ENCODE results near the gene MLXIP.
A peak's percentile ranks its signal among the peaks of the same experiment; 100 is the strongest.

Gene MLXIP

DNA sequence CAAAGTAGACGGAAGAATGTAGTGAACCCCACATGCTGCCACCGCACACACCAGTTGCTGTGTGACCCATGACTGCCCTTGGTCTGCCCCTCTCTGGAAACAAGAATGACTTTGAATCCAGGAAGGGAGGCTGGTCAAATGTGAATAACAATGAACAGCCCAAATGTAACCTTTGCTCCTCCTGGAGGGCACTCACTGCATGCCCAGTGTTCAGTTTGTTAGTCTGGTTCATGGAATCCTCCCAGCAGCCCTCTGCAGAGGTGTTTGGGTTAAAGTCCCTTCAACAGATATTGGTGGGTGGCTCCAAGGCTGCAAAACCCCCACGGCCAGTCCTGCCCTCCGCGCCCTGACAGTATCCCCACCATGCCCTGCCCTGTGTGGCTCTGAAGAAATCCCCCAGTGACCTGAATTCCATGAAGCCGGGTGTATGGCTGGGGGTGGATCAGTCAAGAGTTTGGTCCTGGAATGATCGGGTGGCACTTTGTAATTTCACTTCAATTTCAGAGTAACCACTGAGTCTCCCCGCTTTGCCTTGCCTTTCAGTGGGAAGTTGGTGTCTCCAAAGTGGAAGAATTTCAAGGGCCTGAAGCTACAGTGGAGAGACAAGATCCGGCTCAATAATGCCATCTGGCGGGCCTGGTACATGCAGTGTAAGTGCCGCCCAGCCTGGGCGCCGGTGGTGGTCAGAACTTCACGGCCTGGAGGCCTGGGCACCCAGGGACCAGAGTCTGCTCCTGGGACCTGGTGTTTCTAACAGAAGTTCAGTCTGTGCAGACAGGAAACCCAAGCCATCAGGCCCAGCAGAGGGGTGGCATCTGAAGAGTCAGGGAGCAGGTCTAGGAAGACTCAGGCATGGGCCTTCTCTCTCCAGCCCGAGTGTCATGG, 48.4 kb downstream of the MLXIP start:
- DNase-seq (ENCODE audit: low spot score): peak; percentile 44

DNA sequence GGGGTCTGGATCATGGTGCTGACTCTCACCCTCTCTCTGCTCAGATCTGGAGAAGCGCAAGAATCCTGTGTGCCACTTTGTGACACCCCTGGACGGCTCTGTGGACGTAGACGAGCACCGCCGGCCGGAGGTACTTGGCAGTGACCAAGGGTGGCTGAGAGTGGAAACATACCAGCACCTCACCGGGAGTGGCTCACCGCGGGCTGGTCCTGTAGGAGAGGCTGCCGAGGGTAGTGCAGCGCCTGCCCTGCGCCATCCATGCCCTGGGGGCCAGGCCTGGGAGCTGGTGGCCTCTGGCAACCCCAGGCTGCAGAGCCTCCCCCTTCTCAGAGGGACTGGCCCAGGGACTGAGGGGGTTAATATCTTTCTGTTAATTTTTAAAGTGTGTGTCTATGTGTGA, 49.3 kb downstream of the MLXIP start:
- peak; percentile 46 for DNase-seq (ENCODE audit: low spot score)

DNA sequence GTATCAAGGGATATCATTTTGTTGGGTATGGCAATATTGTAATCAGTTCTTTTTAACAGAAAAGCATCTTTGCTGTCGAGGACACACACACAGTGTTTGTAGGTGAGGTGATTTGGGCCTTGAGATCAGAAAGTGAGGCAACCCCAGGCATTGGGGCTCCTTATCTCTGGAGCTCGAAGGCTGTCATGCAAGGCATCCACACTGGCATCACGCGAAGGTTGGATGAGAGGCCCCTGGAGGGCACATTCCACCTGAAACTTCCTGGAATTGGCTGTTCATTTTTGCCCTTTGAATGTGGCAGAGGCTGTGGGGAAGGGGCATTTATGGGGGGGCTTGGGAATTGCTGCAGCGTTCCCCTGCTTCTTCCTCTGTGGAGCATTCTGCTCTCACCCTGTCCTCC, 49.9 kb downstream of the MLXIP start:
- DNase-seq (ENCODE audit: low spot score): no peak

DNA sequence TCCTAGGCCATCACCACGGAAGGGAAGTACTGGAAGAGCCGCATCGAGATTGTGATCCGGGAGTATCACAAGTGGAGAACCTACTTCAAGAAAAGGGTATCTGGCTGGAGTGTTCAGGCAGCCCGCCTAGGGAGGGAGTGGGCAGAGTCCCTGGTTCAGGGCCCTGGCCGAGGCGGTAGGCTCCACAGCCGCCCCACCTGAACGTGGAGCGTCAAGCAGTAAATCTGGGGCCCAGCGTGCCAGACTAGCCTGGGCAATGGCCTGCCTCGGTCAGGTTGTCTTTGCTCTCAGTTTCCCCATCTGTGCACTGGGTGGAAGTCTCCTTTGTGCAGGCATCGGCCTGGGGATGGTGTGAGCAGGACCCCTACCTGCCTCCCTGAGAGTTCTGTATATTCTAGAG, 50.6 kb downstream of the MLXIP start:
- no peak for DNase-seq (ENCODE audit: low spot score)

DNA sequence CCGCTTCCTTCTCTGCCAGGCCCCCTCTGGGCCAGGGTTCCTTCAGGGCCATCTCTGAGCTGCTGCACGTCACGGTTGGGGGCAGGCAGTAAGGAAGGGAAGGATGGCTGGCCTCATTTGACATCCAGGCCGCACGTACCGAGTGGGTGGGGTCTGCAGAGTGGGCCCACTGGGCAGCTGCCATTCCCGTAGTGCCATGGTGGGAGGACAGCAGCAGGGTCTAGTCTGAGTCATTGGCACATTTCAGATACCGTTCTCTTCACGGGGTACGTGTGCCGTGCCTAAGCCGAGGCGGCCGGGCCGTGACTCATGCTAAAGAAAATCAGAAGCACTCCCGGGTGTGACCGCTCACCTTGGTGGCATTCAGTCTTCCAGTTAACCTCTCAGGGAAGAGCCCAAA, 51.6 kb downstream of the MLXIP start:
- DNase-seq (ENCODE audit: low spot score): no peak

DNA sequence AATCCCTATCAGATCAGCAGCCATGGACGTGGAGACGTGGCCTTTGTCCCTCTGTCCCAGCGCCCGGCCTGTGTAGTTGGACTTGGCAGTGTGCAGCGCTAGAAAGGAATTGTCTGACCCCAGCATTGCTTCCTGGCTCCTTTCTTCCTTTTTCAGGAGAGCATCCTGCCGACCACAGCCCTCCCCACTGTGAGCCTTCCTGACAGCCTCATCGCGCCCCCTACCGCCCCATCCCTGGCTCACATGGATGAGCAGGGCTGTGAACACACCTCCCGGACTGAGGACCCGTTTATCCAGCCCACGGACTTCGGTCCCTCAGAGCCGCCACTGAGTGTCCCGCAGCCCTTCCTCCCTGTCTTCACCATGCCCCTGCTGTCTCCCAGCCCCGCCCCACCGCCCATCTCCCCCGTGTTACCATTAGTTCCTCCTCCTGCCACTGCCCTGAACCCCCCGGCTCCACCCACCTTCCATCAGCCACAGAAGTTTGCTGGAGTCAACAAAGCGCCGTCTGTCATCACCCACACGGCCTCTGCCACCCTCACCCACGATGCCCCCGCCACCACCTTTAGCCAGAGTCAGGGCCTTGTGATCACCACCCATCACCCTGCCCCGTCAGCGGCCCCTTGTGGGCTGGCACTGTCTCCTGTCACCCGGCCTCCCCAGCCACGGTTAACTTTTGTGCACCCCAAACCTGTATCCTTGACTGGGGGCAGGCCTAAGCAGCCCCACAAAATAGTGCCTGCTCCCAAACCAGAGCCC, 54.8 kb downstream of the MLXIP start:
- peak; percentile 55 for DNase-seq (ENCODE audit: low spot score)

DNA sequence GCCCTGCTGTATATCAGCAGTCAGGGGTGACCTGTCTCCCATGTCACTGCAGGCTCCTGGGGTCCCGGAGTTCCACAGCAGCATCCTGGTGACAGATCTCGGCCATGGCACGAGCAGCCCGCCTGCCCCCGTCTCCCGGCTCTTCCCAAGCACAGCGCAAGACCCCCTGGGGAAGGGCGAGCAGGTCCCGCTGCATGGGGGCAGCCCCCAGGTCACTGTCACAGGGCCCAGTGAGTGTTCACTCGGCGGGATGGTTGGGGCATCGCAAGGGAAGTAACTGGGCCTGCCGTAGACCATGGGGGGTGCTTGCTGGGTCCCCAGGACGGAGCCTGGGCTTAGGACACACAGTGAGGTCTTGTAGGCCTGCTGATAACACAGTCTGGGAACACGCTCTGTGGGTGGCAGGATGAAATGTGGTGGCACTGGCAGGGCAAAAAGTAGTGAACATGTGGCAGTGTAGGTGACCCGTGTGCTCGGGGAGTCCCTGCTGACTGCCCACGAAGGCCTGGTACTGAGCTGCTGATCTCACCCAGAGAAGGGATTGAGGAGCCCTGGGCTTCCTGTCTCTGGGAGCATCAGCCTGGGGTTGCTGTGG, 57.0 kb downstream of the MLXIP start:
- no peak for DNase-seq (ENCODE audit: low spot score)

DNA sequence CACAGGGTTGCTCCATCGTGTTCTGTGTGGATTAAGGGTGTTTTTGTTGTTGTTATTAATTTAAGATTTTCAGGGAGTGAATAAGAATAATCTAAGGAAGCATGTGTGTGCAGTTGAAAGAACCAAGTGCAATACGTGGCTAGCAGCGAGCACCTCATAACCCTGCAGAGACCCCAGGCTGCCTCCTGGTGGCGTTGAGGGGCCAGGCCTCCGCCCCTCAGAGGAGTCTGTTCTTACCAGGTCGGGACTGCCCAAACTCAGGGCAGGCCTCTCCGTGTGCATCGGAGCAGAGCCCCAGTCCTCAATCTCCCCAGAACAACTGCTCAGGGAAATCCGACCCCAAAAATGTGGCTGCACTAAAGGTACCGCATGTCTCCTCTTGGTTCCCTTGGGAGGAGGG, 58.7 kb downstream of the MLXIP start:
- peak; percentile 79 for DNase-seq (ENCODE audit: low spot score)

DNA sequence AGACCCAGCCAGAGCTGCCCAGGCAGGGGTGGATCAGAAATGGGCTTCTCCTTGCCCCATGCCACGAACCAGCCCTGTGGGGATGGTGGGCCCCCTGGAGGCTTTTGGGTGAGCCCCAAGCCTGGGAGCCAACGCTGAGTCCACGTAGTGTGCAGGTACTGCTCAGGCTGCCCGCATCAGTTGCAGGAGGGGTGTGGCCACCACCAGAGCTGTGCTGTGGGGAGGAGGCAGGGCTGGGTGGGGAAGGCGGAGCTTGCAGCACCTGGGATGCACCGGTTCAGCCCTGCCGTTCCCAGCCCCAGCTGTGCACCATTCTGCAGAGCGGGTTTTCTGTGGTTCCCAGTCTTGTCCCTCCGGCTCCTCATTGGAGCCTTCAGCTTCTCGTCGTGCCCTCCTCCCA, 59.1 kb downstream of the MLXIP start:
- peak; percentile 64 for DNase-seq (ENCODE audit: low spot score)

DNA sequence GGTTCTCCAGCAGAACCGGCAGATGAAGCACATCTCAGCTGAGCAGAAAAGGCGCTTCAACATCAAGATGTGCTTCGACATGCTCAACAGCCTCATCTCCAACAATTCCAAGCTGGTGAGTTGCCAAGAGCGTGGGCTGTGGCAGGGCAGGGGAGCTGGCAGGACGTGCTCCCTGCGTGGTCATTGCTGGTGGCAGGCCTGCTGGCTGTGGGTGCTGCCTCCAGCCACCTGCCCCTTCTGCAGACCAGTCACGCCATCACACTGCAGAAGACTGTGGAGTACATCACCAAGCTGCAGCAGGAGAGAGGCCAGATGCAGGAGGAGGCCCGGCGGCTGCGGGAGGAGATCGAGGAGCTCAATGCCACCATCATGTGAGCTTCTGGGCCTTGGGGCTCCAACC, 59.6 kb downstream of the MLXIP start:
- DNase-seq (ENCODE audit: low spot score): no peak

DNA sequence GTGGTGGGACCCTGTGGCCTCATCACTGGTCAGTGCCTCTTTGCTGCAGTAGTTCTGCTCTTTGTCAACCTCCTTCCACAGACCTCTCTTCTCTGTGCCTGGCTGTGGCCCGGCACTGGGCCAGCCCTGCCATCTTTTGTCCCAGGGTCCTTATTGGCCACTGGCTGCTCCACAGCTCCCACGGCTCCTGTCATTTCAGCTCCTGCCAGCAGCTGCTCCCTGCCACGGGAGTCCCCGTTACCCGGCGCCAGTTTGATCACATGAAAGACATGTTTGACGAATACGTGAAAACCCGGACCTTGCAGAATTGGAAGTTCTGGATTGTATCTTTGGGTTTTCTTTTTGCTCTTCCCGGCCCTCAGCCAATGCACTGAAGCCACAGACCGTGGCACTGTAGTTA, 60.1 kb downstream of the MLXIP start:
- no peak for DNase-seq (ENCODE audit: low spot score)

DNA sequence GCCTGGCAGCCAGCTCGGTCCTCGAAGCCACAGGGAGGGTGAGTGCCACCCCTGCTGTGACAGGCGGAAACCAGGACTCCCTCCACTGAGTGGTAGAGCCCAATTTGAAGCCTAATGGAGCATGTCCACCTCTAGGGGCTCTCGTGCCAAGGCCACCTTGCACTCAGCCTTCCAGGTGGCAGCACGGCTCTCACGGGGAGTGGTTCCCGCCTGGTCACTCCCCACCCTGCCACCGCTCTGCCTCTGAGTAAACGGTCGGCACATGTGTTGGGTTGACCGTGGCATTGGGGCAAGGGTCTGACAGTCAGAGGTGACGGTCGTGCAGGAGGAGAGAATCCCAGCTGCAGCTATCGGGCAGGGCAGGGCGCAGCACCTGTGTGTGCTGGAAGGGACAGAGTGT, 60.7 kb downstream of the MLXIP start:
- DNase-seq (ENCODE audit: low spot score): no peak

DNA sequence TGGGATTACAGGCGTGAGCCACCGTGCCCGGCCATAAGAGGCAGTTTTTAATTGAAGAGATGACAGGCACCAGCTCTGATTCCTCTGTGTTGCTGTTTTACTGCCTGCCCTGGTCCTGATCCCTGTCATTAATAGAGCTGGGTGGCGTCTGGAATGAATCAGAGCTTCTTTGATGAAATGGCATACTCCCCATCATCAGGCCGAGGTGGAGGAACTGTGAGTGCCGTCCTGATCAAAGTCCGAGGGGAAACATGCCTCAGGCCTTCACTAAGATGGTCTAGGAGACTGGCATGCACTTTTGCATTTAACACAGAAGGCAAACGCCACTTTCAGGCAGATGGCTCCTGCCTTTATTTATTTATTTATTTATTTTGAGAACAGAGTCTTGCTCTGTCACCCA, 61.4 kb downstream of the MLXIP start:
- no peak for DNase-seq (ENCODE audit: low spot score)

DNA sequence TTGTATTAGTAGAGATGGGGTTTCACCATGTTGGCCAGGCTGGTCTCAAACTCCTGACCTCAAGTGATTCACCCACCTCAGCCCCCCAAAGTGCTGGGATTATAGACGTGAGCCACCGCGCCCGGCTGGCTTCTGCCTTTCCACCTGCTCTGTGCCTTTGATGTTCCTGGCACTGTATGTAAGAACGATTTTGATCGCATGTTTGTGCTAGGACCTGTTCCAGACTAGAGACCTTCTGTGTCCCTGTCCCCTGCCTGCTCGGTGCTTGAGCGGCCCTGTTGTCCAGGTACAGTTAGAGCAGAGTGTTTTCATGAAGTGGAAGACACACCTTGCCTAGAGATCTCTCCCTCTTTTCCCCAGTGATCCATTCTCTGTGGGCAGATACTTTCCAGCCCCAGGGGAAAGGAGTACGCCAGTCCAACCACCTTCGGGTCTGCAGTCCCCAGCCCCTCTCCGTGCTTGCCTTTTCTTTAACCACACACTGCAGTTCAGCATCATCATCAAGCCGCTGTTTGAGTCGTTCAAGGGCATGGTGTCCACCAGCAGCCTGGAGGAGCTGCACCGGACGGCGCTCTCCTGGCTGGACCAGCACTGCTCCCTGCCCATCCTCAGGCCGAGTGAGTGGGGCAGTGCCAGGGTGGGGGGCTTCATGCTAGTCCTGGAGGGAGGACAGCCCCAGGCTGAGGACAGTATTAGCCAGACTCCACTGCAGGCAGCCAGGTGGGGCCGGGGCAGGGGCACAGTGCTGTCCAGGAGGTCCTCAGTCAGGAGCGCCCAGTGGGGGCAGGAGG, 62.1 kb downstream of the MLXIP start:
- no peak for DNase-seq (ENCODE audit: low spot score)

DNA sequence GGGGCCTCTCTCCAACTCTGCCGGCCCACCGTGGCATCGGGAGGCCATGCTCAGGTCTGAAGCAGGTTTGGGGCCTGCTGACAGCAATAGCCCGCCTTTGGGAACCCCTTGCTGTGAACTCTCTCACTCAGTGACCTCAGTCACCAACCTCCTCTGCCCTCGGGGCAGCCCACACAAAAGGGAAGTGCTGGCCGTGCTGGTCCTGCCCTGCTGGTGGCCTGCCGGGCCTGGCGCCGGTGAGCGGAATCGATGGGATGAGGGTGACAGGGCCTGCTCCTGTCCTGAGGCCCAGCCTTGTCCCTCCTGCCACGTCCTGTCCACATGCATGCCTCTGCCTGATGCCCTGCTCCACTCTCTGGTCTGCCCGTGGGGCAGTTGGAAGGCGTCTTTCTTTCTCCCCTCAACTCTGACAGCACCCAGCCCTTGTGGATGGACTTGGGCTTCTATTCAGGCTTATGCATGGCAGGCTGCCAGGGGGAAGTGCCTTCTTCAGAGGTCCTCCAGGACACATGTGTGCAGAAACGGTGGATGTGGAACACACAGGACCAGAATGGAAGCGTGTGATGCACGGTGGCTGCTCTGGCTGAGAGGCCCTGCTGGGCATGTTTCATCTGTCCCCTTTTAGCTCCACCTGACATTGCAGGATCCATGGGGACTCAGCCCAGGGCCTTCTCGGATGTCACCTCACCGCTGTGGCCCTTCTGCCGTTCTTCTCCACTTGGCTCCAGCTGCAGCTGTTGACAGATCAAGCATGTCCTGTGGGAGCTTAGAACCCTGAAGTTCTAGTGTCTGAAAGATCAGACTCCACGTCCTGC, 63.6 kb downstream of the MLXIP start:
- no peak for DNase-seq (ENCODE audit: low spot score)

DNA sequence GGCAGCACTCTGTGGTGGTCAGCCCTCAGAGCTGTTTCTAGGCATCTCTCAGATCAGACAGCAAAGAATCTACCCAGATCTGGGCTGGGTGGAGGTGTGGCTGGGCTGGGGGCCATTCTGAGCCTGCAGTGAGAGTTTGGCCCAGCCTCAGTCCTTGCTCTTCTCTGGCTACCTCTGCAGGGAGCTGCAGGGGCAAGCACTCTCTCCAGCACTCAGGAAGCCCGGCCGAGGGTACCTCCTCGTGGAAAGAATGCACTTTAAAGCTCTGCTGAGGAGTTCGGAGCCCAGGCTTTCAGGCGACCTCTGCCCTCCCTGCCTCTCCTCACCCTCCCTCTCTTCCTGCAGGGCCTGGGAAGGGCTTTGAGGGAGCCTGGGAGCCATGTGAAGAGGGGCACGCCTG, 64.3 kb downstream of the MLXIP start:
- DNase-seq (ENCODE audit: low spot score): no peak

DNA sequence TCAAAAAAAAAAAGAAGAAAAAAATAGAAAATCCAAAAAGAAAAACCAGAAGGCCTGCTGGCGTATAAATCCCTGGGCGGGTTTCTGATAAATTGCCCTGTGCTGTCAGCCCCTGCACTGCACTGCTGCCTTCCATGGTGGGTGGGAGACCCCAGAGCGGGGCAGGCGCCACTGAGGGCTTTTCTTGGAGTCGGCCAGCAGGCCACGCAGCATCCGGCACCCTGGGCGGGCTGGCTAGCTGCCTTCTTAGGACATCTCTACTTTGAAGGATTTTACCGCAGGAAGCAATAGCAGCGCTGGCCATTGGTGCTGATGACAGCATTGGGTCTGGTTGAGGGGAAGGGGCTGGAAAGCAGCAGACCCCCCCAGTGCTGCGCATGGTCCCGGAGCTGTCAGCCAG, 66.3 kb downstream of the MLXIP start:
- no peak for DNase-seq (ENCODE audit: low spot score)

DNA sequence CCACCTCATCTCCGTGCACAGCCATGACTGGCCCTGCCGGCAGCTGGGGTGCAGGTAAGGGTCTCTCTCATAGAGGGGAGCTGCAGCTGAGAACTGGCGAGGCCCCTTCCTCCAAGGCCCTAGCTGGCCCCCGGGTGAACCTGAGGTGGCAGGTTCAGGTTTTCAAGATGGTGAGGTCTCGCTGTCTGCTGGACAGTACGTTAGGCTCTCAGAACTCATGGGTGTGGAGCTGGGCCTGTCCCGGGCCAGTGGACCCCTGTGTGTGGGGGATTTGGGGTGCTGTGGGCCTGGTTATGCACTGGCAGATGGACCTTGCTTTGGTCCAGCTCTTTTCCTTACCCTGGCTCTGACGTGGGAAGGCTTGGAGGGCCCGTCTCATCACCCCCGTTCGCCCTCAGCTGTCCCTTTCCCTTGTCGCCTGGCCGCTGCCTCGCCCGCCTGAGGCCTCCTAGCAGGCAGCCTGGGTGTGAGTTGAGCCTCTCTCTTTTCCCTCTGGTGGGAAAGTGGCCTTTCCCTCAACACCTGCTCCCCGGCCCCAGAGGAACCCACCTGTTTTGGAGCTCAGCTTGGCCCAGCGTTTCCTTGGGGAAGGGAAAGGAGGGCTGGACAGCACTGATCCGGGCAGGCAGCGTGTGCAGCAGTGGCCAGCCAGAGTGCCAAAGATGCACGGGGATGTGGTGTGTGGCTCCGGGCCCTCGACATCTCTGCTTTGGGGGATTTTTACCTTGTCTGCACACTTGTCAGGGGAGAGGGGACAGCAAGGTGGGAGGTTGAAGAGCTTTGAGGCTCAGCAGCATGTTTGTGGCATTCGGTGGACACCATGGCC, 67.2 kb downstream of the MLXIP start:
- no peak for DNase-seq (ENCODE audit: low spot score)

DNA sequence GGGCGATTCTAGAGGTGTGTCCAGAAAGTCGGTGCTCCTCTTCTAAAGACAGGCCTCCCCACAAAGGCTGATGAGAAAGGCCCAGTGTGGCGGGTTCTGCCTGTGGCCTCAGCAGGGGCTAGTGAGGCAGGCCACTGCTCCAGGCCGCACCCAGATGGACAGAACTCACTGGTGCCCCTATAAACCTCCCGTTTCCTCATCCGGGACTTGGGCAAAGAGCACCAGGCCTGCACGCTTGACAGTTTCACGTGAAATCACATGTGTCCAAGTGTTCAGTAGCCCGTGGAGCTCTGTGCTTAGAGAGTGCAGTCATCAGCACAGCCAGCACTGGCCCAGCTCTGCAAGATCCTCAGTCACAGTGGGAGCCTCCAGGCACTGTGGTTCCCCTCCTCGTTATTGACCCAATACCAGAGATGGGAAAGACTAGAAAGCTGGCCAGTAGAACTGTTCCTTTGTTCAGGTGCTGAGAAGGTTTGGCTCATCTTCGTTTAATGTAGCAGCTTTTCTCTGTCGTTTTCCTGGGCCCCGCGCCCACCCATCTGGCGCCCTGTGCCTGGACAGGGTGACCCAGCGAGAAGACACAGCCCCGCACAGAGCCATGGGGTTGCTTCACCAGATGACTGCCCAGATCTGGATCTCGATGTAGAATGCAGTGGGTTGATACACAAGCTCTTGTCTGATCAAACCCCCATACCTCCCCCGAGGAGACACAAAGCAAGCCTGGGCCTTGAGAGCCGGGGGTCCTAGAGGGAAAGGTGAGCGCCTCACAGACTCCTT, 69.1 kb downstream of the MLXIP start:
- DNase-seq (ENCODE audit: low spot score): no peak

DNA sequence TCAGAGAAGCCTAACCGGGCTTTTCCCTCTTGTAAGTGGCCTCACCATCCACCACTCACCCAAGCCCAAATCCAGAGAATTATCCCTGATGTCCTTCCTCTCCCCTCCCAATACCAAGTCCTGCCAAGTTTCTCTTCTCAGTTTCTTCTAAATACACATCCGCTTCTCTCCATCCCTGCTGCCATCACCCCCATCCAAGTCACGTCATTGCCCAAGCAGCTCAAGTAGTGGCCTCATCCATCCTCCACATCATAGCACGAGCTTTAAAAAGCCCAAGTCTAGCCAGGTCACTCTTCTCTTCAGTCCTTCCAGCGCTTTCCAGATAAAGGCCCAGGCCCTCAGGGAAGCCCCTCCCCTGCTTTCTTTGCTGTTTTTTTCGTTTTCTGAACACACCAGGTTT, 70.1 kb downstream of the MLXIP start:
- no peak for DNase-seq (ENCODE audit: low spot score)
